ENCODE measurements around the gene EGFL8. TPM values are rescaled to one million over a fixed set of nuclear protein-coding genes. Genes with fewer than 3 reads are reported as not detected.
"Not testable (repeated sequence)": the region's sequence is repeated elsewhere in the genome, so short reads cannot be mapped to it uniquely, and the experiment has no call there.

The EGFL8 gene
- total RNA-seq, 2 donors from 2014 or later: 10.4 to 13.7 TPM

GRCh38 chr6:32191696-32192607 lies 27.6 kb downstream of the EGFL8 start:
- Histone ChIP-seq H3K9ac (ENCODE audit: low read depth in 2 of 2, low read length in 2 of 2) (peak overlapping the region; percentile 85 to 91), H3K27ac (peak overlapping the region; percentile 82), H3K4me1 (peaks cover 2% of the 10 kb centered on the region), H3K36me3 (no peaks in the 10 kb centered on the region), H3K4me3 (peak overlapping the region; percentile 23), H3K9me3 (no peaks in the 10 kb centered on the region), H3K27me3 (no peaks in the 10 kb centered on the region)
- TF ChIP-seq, protein P1, sequence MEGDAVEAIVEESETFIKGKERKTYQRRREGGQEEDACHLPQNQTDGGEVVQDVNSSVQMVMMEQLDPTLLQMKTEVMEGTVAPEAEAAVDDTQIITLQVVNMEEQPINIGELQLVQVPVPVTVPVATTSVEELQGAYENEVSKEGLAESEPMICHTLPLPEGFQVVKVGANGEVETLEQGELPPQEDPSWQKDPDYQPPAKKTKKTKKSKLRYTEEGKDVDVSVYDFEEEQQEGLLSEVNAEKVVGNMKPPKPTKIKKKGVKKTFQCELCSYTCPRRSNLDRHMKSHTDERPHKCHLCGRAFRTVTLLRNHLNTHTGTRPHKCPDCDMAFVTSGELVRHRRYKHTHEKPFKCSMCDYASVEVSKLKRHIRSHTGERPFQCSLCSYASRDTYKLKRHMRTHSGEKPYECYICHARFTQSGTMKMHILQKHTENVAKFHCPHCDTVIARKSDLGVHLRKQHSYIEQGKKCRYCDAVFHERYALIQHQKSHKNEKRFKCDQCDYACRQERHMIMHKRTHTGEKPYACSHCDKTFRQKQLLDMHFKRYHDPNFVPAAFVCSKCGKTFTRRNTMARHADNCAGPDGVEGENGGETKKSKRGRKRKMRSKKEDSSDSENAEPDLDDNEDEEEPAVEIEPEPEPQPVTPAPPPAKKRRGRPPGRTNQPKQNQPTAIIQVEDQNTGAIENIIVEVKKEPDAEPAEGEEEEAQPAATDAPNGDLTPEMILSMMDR (IDR thresholded peaks at IDR 0.05): no peak
- no peak for DNase-seq
- intact Hi-C loops (cut with DNase I): no loop called here

DNA sequence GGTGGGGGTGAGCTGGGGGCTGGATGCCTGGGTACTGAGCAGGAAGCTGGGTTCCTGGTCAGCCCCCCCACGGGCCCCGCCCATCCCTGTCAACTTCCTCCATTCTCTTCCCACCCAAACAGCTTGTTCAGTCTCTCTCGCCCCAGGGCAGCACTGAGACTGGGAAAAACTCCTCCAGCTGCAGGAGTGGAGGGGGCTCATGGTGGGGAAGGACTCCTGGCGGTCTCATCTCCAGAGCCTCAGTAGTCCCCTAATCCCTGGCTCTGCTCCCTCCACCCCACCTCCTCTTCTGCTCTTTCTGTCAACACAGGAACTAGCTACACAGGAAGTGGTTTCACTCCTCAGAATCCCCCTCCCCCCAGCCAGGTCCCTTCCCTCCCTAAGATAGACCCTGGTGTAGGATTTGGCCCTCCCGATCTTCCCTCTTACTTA lies 28.2 kb downstream of the EGFL8 start, which contains the start of gene GPSM3:
Gene GPSM3, minus strand, starts transcription at position 36 of the 432 bp plus-strand sequence. CDS start 130 bp downstream, outside the sequence.
- intact Hi-C loops (cut with DNase I): no loop called here
- DNase-seq: peak; percentile 69
- no peaks in the 10 kb centered on the region for H3K36me3 ChIP-seq
- H3K27ac ChIP-seq: peak within 1 kb of the TSS; percentile 82
- TF ChIP-seq, protein P1 (IDR thresholded peaks at IDR 0.05): no peak
- peak within 1 kb of the TSS; percentile 85 to 91 for H3K9ac ChIP-seq (ENCODE audit: low read depth in 2 of 2, low read length in 2 of 2)
- H3K4me3 ChIP-seq: peak within 1 kb of the TSS; percentile 23
- H3K27me3 ChIP-seq: no peaks in the 10 kb centered on the region
- H3K9me3 ChIP-seq: no peaks in the 10 kb centered on the region
- peaks cover 2% of the 10 kb centered on the region for H3K4me1 ChIP-seq

- H3K27me3 ChIP-seq; H3K36me3 ChIP-seq; H3K9me3 ChIP-seq; H3K4me1 ChIP-seq; DNase-seq; intact Hi-C loops (cut with DNase I): not testable (repeated sequence)
- peak overlapping the region; percentile 82 for H3K27ac ChIP-seq
- peak overlapping the region; percentile 19 to 85 for H3K9ac ChIP-seq (ENCODE audit: low read depth in 2 of 2, low read length in 2 of 2)
- peak overlapping the region; percentile 23 for H3K4me3 ChIP-seq
Observed at GRCh38 chr6:32193096-32193495, 28.7 kb downstream of the EGFL8 start.

- H3K9ac ChIP-seq (ENCODE audit: low read depth in 2 of 2, low read length in 2 of 2): no peak overlapping the region
- peak overlapping the region; percentile 84 for H3K27ac ChIP-seq
- TF ChIP-seq, protein P1 (IDR thresholded peaks at IDR 0.05): no peak
- H3K36me3 ChIP-seq: no peaks in the 10 kb centered on the region
- no peaks in the 10 kb centered on the region for H3K9me3 ChIP-seq
- no peak for DNase-seq
- intact Hi-C loops (cut with DNase I): no loop called here
- peaks cover 2% of the 10 kb centered on the region for H3K4me1 ChIP-seq
- no peak overlapping the region for H3K4me3 ChIP-seq
- H3K27me3 ChIP-seq: no peaks in the 10 kb centered on the region
Observed at GRCh38 chr6:32194388-32194787, 30.0 kb downstream of the EGFL8 start.

GRCh38 chr6:32194825-32195651 lies 30.6 kb downstream of the EGFL8 start:
- H3K36me3 ChIP-seq: no peaks in the 10 kb centered on the region
- H3K4me1 ChIP-seq: peaks cover 2% of the 10 kb centered on the region
- TF ChIP-seq, protein P1 (IDR thresholded peaks at IDR 0.05): no peak
- H3K9me3 ChIP-seq: no peaks in the 10 kb centered on the region
- intact Hi-C loops (cut with DNase I): no loop called here
- H3K27me3 ChIP-seq: no peaks in the 10 kb centered on the region
- DNase-seq: peak; percentile 60
- H3K4me3 ChIP-seq: peak overlapping the region; percentile 18
- peak overlapping the region; percentile 68 to 88 for H3K9ac ChIP-seq (ENCODE audit: low read depth in 2 of 2, low read length in 2 of 2)
- peak overlapping the region; percentile 84 for H3K27ac ChIP-seq

Data from colonic mucosa (tissue), 4 donors.